Measurements from ENCODE around the gene ANKRD10. TPM values are rescaled to one million over a fixed set of nuclear protein-coding genes. Genes with fewer than 3 reads are reported as not detected.

The ANKRD10 gene
- total RNA-seq, 1 donor from 2014 or later: 112 TPM

DNA sequence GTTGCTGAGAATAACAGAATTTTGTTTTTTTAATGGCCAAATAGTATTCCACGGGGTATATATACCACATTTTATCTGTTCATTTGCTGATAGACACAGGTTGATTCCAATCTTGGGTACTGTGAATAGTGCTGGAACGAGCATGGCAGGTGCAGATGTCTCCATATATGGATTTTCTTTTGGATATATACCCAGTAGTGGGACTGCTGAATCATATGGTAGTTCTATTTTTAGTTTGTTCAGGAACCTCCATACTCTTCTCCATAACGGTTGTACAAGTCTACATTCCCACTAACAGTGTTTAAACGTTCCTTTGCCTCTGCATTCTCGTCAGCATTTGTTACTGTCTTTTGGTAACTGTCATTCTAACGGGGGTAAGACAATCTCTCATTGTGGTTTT is 17.3 kb downstream of the ANKRD10 start:
- H3K27ac Mint-ChIP-seq (ENCODE audit: unreplicated experiment): no peak overlapping the region
- H3K27me3 Mint-ChIP-seq (ENCODE audit: low read depth): no peaks in the 10 kb centered on the region
- no peak for DNase-seq (ENCODE audit: low spot score)
- no peak overlapping the region for H3K4me3 Mint-ChIP-seq (ENCODE audit: unreplicated experiment)
- no peaks in the 10 kb centered on the region for H3K9me3 Mint-ChIP-seq (ENCODE audit: low read depth)
- H3K4me1 Mint-ChIP-seq (ENCODE audit: low read depth): peaks cover 8% of the 10 kb centered on the region
- H3K36me3 Mint-ChIP-seq (ENCODE audit: low read depth): peaks cover 24% of the 10 kb centered on the region
- TF ChIP-seq, protein P1, sequence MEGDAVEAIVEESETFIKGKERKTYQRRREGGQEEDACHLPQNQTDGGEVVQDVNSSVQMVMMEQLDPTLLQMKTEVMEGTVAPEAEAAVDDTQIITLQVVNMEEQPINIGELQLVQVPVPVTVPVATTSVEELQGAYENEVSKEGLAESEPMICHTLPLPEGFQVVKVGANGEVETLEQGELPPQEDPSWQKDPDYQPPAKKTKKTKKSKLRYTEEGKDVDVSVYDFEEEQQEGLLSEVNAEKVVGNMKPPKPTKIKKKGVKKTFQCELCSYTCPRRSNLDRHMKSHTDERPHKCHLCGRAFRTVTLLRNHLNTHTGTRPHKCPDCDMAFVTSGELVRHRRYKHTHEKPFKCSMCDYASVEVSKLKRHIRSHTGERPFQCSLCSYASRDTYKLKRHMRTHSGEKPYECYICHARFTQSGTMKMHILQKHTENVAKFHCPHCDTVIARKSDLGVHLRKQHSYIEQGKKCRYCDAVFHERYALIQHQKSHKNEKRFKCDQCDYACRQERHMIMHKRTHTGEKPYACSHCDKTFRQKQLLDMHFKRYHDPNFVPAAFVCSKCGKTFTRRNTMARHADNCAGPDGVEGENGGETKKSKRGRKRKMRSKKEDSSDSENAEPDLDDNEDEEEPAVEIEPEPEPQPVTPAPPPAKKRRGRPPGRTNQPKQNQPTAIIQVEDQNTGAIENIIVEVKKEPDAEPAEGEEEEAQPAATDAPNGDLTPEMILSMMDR (IDR thresholded peaks at IDR 0.05): no peak

DNA sequence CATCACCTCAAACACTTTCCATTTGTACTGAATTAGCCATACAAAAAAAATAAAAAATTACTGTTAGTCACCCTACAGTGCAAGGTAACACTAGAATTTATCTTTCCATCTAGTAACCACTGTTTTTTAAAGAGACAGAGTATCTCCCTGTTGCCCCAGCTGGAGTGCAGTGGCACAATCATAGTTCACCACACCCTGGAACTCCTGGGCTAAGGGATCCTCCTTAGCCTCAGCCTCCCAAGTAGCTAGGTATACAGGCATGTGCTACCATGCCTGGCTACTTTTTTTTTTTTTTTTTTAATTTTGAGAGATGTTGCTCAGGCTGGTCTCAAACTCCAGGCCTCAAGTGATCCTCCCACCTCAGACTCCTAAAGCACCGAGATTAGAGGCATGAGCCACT is 17.9 kb downstream of the ANKRD10 start:
- peaks cover 26% of the 10 kb centered on the region for H3K36me3 Mint-ChIP-seq (ENCODE audit: low read depth)
- H3K27me3 Mint-ChIP-seq (ENCODE audit: low read depth): no peaks in the 10 kb centered on the region
- H3K4me1 Mint-ChIP-seq (ENCODE audit: low read depth): peaks cover 8% of the 10 kb centered on the region
- H3K27ac Mint-ChIP-seq (ENCODE audit: unreplicated experiment): no peak overlapping the region
- no peak overlapping the region for H3K4me3 Mint-ChIP-seq (ENCODE audit: unreplicated experiment)
- no peaks in the 10 kb centered on the region for H3K9me3 Mint-ChIP-seq (ENCODE audit: low read depth)
- TF ChIP-seq, protein P1 (IDR thresholded peaks at IDR 0.05): no peak
- no peak for DNase-seq (ENCODE audit: low spot score)

DNA sequence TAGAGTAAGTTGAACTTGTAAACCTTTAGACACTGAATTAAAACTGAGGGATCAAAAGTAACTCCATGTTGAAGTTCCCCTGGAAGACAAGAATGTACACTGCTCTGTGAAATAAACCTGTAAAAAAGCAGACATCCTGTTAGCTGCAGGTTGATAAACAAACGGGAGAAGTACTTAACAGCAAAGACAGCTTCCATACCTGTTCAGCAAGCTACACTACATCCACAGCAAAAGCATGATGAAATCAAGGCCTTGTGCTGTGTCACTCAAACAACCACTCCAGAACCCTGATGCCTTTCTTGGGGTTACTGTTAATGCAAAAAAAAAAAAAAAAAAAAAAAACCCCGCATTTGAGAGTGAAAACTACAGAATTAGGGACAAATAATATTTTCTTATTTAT is 20.8 kb downstream of the ANKRD10 start:
- no peak overlapping the region for H3K4me3 Mint-ChIP-seq (ENCODE audit: unreplicated experiment)
- H3K27ac Mint-ChIP-seq (ENCODE audit: unreplicated experiment): no peak overlapping the region
- peaks cover 10% of the 10 kb centered on the region for H3K4me1 Mint-ChIP-seq (ENCODE audit: low read depth)
- H3K9me3 Mint-ChIP-seq (ENCODE audit: low read depth): no peaks in the 10 kb centered on the region
- no peak for DNase-seq (ENCODE audit: low spot score)
- peaks cover 25% of the 10 kb centered on the region for H3K36me3 Mint-ChIP-seq (ENCODE audit: low read depth)
- H3K27me3 Mint-ChIP-seq (ENCODE audit: low read depth): no peaks in the 10 kb centered on the region
- TF ChIP-seq, protein P1 (IDR thresholded peaks at IDR 0.05): no peak

DNA sequence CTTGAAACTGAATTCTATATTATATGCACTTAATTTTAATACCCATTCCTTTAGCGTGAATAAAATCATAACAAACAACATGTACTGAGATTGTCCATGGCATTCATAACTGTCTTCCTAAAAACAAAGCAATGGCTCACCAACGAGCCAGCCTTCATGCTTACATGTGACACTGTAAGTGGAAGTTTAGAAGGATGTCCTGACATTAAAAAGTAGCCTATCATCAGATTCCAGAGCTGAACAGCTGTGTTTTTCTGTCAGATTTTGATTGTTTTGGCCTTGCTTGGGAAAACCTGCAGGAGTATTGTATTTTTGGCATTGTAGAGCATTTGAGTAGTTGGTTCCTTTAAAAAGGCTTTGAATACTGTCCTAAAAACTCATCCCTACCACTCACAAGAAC is 21.3 kb downstream of the ANKRD10 start:
- Mint-ChIP-seq H3K36me3 (ENCODE audit: low read depth) (peaks cover 25% of the 10 kb centered on the region), H3K4me1 (ENCODE audit: low read depth) (peaks cover 14% of the 10 kb centered on the region), H3K27me3 (ENCODE audit: low read depth) (no peaks in the 10 kb centered on the region), H3K9me3 (ENCODE audit: low read depth) (no peaks in the 10 kb centered on the region), H3K27ac (ENCODE audit: unreplicated experiment) (no peak overlapping the region), H3K4me3 (ENCODE audit: unreplicated experiment) (no peak overlapping the region)
- no peak for DNase-seq (ENCODE audit: low spot score)
- TF ChIP-seq, protein P1 (IDR thresholded peaks at IDR 0.05): no peak

DNA sequence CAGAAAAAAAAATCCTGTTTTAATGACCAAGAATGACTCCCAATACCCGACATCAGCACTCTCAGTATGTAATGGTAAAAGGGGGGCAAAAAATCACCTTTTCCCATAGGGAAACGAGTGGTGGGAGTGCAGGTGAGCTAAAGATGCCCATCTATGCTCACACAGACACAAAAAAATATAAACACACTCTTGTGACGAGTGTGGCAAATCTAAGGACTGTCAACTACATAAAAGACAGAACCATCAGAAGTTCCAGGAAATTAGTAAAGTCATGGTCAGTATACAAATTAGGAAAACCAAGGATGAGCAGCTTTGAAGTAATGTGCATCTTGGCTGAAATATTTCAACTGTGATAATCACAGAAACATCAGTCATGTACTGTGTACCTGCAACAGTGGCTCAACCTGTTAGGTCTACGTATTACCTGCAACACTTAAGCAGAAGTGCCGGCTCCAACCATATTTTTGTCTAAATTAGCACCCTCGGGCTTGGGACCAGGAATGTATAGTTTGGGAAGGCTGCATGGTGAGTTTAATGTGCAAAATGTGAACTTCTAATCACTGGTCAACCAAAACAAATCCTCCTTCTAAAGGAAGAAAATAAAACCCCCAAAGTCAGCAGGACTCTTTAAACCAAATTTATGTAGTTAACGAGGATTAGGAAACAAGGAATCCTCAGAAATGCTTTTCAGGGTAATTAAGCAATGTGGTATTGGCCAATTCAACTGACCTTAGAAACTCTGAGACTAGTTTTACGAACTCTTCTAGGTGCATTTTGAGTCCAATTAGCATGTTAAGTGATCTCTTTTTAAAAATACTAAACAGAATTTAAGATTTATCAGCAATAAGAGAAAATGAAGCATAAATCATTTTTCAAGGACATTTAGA is 24.3 kb downstream of the ANKRD10 start:
- Mint-ChIP-seq H3K4me1 (ENCODE audit: low read depth) (peaks cover 19% of the 10 kb centered on the region), H3K9me3 (ENCODE audit: low read depth) (no peaks in the 10 kb centered on the region), H3K36me3 (ENCODE audit: low read depth) (peaks cover 18% of the 10 kb centered on the region), H3K27me3 (ENCODE audit: low read depth) (no peaks in the 10 kb centered on the region), H3K27ac (ENCODE audit: unreplicated experiment) (no peak overlapping the region), H3K4me3 (ENCODE audit: unreplicated experiment) (no peak overlapping the region)
- no peak for DNase-seq (ENCODE audit: low spot score)
- TF ChIP-seq, protein P1 (IDR thresholded peaks at IDR 0.05): no peak

All from chondrocyte (in vitro differentiated cells).